GM13977 (cell line): ENCODE data around the gene MMRN2.
"Not testable (repeated sequence)": the region's sequence is repeated elsewhere in the genome, so short reads cannot be mapped to it uniquely, and the experiment has no call there.

Experiments used
- DNase-seq: peaks from one replicate; pipeline ENCODE4 v3.0.0; 2012; ENCODE audit warnings: low spot score
- CTCF ChIP-seq: IDR thresholded peaks from 2 replicates; pipeline ENCODE4 v1.5.1; 2012; ENCODE audit warnings: mild to moderate bottlenecking, control low read depth; ENCODE audit not compliant: insufficient read depth; ENCODE audit errors: extremely low read depth, missing control alignments
- in situ Hi-C: fragments of 300-500 bp; cut with MboI; formaldehyde crosslinking; loops from one replicate; pipeline ENCODE4 v1.12.0; 2022; ENCODE audit warnings: low sequenced_read_pairs, low pct_unique_long_range_greater_than_20kb, mixed read lengths, inconsistent platforms; ENCODE audit not compliant: unreplicated experiment

Gene MMRN2

GRCh38 chr10:86954681-86955500 lies 2.5 kb downstream of the MMRN2 start:
- in situ Hi-C loops, result no loop called here
- no peak for TF ChIP-seq CTCF

DNA sequence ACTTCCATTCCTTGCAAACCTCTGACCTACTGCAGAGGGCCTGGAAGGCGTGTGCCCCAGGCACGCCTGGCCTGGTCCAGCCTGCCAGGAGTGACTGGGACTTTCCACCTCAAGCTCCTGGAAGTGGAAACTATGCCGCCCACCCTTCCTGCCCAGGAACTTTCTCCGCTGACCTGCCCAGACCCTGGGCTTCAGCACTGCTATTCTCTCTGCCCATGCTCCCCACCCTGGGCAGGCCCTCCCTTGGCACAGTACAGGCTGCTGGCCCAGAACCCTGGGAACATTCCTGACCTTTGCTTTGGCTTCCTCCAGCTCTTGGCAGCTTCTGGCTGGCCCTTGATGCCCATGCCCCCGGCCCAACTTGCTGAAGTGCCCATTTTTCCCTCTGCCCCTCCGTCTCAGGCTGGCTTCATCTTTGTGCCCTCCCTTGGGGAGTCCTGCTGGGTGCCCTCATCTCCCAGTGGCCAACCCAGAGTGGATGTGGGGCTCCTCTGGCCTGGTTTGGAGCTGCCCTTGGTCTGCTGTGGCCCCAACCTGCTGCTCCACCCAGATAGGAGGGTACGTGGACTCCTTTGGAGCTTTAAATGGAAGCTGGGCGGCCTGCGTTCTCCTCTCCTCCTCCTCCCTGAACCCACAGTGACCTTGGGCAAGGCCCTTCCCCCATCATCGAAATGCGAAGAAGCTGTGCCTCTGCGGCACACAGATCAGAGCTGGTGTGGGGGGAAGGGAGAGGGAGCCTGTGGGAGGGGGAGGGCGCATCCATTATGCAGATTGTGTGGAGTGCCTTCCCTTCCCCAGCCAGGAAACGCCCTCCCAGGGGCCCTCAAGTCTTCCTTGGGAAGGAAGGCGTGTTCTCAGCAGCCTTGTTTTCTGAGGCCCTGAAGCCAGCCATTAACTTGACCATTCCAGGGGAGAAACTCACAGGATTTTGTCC lies 3.4 kb downstream of the MMRN2 start:
- in situ Hi-C loops, result no loop called here
- TF ChIP-seq CTCF, result no peak
- no peak for DNase-seq

More at GRCh38 chr10:86954681-86955500, 2.5 kb downstream of the MMRN2 start:
- no peak for DNase-seq

DNA sequence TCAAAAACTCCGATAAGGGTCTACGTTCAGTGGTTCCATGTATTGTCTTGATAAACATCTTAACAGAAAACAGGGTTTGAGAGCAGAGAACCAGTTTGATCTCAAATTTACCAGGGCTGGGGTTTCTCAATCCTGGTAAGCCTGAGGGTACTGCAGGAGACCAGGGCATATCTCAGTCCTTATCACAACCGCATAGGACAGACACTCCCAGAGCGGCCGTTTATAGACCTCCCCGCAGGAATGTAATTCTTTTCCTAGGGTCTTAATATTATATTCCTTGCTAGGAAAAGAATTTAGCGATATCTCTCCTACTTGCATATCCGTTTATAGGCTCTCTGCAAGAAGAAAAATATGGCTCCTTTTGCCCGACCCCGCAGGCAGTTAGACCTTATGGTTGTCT lies 4.7 kb downstream of the MMRN2 start:
- in situ Hi-C loops, result not testable (repeated sequence)

GRCh38 chr10:86952106-86952505 lies 5.3 kb downstream of the MMRN2 start:
- no peak for TF ChIP-seq CTCF
- DNase-seq, result no peak
- in situ Hi-C loops, result no loop called here

More for the DNA sequence above, 4.7 kb downstream of the MMRN2 start:
- DNase-seq, result not testable (repeated sequence)

GRCh38 chr10:86951184-86951761 lies 6.1 kb downstream of the MMRN2 start:
- no peak for TF ChIP-seq CTCF
- no peak for DNase-seq
- in situ Hi-C loops, result no loop called here

GRCh38 chr10:86950349-86950748 lies 7.1 kb downstream of the MMRN2 start:
- in situ Hi-C loops, result no loop called here
- no peak for DNase-seq
- TF ChIP-seq CTCF, result no peak

DNA sequence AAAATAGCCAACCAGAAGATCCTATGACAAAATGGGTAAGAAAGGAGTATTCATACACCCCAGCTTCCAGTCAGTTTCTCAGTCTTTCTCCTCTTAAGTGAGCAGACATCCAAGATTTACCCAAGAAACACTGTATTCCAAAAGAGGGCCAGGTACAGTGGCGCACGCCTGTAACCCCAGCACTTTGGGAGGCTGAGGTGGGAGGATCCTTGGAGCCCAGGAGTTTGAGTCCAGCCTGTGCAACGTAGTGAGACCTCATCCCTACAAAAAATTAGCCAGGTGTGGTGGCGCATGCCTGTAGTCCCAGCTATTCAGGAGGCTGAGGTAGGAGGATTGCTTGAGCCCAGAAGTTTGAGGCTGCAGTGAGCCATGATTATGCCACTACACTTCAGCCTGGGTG lies 9.6 kb downstream of the MMRN2 start:
- DNase-seq, in situ Hi-C loops: not testable (repeated sequence)
